ENCODE measurements around the gene PIP5K1C.

The PIP5K1C gene

GRCh38 chr19:3610745-3611717 lies 89.2 kb downstream of the PIP5K1C start:
- no peak for DNase-seq (ENCODE audit: low read depth)

GRCh38 chr19:3609779-3610719 lies 90.2 kb downstream of the PIP5K1C start:
- no peak for DNase-seq (ENCODE audit: low read depth)

GRCh38 chr19:3608750-3609322 lies 91.4 kb downstream of the PIP5K1C start:
- no peak for DNase-seq (ENCODE audit: low read depth)

- no peak for DNase-seq (ENCODE audit: low read depth)
Measured at GRCh38 chr19:3608079-3608641, 92.1 kb downstream of the PIP5K1C start.

- DNase-seq (ENCODE audit: low read depth): no peak
Measured at GRCh38 chr19:3607303-3608078, 92.8 kb downstream of the PIP5K1C start.

GRCh38 chr19:3606690-3607289 lies 93.5 kb downstream of the PIP5K1C start, which contains the start of gene TBXA2R:
TSS of gene TBXA2R (minus strand) at chr19:3606875. CDS start at chr19:3600634, 6,241 bp downstream.
- DNase-seq (ENCODE audit: low read depth): peak; percentile 50

- DNase-seq (ENCODE audit: low read depth): no peak
Measured at GRCh38 chr19:3606174-3606689, 94.0 kb downstream of the PIP5K1C start.

GRCh38 chr19:3605770-3606169 lies 94.5 kb downstream of the PIP5K1C start:
- DNase-seq (ENCODE audit: low read depth): no peak

GRCh38 chr19:3605361-3605760 lies 94.9 kb downstream of the PIP5K1C start:
- no peak for DNase-seq (ENCODE audit: low read depth)

GRCh38 chr19:3604987-3605343 lies 95.3 kb downstream of the PIP5K1C start:
- DNase-seq (ENCODE audit: low read depth): no peak

GRCh38 chr19:3604227-3604986 lies 95.9 kb downstream of the PIP5K1C start:
- no peak for DNase-seq (ENCODE audit: low read depth)

GRCh38 chr19:3603121-3603811 lies 97.0 kb downstream of the PIP5K1C start:
- no peak for DNase-seq (ENCODE audit: low read depth)

- no peak for DNase-seq (ENCODE audit: low read depth)
Measured at GRCh38 chr19:3601021-3601420, 99.2 kb downstream of the PIP5K1C start.

GRCh38 chr19:3599776-3600187 lies 100.5 kb downstream of the PIP5K1C start:
- no peak for DNase-seq (ENCODE audit: low read depth)

GRCh38 chr19:3595521-3596061 lies 104.7 kb downstream of the PIP5K1C start:
- no peak for DNase-seq (ENCODE audit: low read depth)

GRCh38 chr19:3593156-3593555 lies 107.1 kb downstream of the PIP5K1C start:
- no peak for DNase-seq (ENCODE audit: low read depth)

GRCh38 chr19:3591876-3592613 lies 108.2 kb downstream of the PIP5K1C start:
- no peak for DNase-seq (ENCODE audit: low read depth)
